Activated CD4-positive, alpha-beta memory T cell treated with anti-CD3 and anti-CD28 coated beads, Interleukin-2, amount 10 ng/mL, durations not matched to agents 7 days and 5 days (primary cell): ENCODE data around the gene RIMS4. TPM values are rescaled to one million over a fixed set of nuclear protein-coding genes. Genes with fewer than 3 reads are reported as not detected.

ENCODE experiments used
- CTCF ChIA-PET: fragments of 350-600 bp; sonication (Branson Sonifier 250); formaldehyde crosslinking; loops from one replicate; lab custom pipeline; 2021; ENCODE audit warnings: antibody characterized with exemption, inconsistent platforms; lab: Charles Lee
- POLR2A ChIA-PET: fragments of 350-600 bp; sonication (Branson Sonifier 250); formaldehyde crosslinking; loops from one replicate; lab custom pipeline; 2021; ENCODE audit warnings: antibody characterized with exemption; lab: Charles Lee
- DNase-seq: peaks from one replicate; pipeline ENCODE4 v3.0.0-alpha.2; 2020
- H3K27ac Mint-ChIP-seq: one replicate; pipeline ENCODE4 v1.8.0; 2021; ENCODE audit warnings: mild to moderate bottlenecking, mixed read lengths
- H3K27me3 Mint-ChIP-seq: one replicate; pipeline ENCODE4 v1.8.0; 2021; ENCODE audit warnings: mixed read lengths
- H3K36me3 Mint-ChIP-seq: one replicate; pipeline ENCODE4 v1.8.0; 2021; ENCODE audit warnings: low read depth, mixed read lengths
- H3K4me1 Mint-ChIP-seq: one replicate; pipeline ENCODE4 v1.8.0; 2021; ENCODE audit warnings: mixed read lengths
- H3K4me3 Mint-ChIP-seq: one replicate; pipeline ENCODE4 v1.8.0; 2021; ENCODE audit warnings: mild to moderate bottlenecking, mixed read lengths
- H3K9me3 Mint-ChIP-seq: one replicate; pipeline ENCODE4 v1.8.0; 2021; ENCODE audit warnings: mixed read lengths
- total RNA-seq, 2 experiments: library from RNA; stranded (reverse); gene quantifications; one replicate each; pipeline ENCODE4 v1.2.3, GENCODE V29; 2021

Gene RIMS4
- total RNA-seq, 2 experiments from 2014 or later: not detected

GRCh38 chr20:44802702-44803101 lies 7.6 kb downstream of the RIMS4 start:
- H3K4me3 Mint-ChIP-seq: no peak overlapping the region
- ChIA-PET POLR2A (no interaction called here), CTCF (no interaction called here)
- DNase-seq: no peak
- peaks cover 32% of the 10 kb centered on the region for H3K27me3 Mint-ChIP-seq
- H3K27ac Mint-ChIP-seq: no peak overlapping the region
- H3K9me3 Mint-ChIP-seq: no peaks in the 10 kb centered on the region
- no peaks in the 10 kb centered on the region for H3K4me1 Mint-ChIP-seq
- no peaks in the 10 kb centered on the region for H3K36me3 Mint-ChIP-seq

DNA sequence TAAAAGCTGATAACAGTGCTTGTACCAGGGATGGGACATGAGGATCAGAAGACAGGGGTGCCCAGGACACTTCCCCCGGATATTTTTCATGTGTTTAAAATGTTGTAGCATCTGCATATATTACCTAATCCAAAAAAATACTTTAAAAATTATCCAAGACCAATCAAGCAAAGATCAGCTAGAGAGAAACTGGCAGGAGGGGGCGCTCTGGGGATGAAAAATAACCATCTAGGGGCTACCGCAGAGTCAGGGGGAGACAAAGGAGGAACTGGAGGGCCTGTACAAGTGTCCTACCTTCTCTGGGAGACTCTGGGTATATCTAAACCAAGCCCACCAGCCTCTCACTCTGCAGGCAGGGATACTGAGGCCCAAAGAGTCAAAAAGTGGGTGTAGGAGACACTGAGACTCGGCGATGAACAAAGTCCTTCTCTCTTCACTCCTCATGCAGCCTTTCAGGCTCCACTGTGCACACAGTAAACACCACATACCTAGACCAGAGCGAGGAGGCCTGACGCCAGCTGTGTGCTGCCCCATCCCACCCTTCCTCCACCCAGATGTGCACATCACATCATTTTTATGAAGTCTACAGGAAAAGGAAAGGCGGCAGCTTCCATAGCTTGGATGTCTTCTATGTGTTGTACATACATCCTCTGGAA lies 9.8 kb downstream of the RIMS4 start:
- peaks cover 17% of the 10 kb centered on the region for H3K27me3 Mint-ChIP-seq
- DNase-seq: no peak
- no peaks in the 10 kb centered on the region for H3K9me3 Mint-ChIP-seq
- H3K4me1 Mint-ChIP-seq: no peaks in the 10 kb centered on the region
- ChIA-PET POLR2A (interaction anchor here (1.1 kb wide), 1 partner anchor 83 kb away, joined by 3 read pairs; no protein-coding TSS in a partner anchor), CTCF (interaction anchor here (0.8 to 1.2 kb wide), 4 partner anchors 11 to 69 kb away, joined by 3 to 4 read pairs (median 3); no protein-coding TSS in a partner anchor)
- H3K4me3 Mint-ChIP-seq: no peak overlapping the region
- H3K36me3 Mint-ChIP-seq: no peaks in the 10 kb centered on the region
- H3K27ac Mint-ChIP-seq: no peak overlapping the region

DNA sequence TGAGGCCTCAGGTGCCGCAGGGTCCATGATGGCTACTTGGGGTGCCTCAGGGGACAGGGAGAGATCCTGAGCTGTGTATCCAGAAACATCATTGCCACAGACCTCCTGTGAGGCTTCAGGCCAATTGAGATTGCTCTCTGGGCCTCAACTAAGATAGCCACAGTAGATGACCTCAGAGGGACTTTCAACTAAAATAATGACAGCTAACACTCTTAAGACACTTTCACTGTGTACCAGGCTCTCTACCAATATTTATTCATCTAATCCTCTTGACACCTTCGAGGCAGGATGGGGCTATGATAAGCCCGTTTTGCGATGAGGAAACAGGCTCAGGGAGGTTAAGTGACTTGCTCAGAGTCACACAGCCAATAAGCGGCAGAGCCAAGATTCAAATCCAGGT lies 10.7 kb downstream of the RIMS4 start:
- no peak for DNase-seq
- ChIA-PET CTCF (interaction anchor here (1.0 to 1.1 kb wide), 2 partner anchors 10 to 51 kb away, joined by 3 read pairs; no protein-coding TSS in a partner anchor), POLR2A (interaction anchor here (1.1 kb wide), 1 partner anchor 82 kb away, joined by 3 read pairs; no protein-coding TSS in a partner anchor)
- Mint-ChIP-seq H3K4me3 (no peak overlapping the region), H3K36me3 (no peaks in the 10 kb centered on the region), H3K9me3 (no peaks in the 10 kb centered on the region), H3K27me3 (peaks cover 13% of the 10 kb centered on the region), H3K4me1 (no peaks in the 10 kb centered on the region), H3K27ac (no peak overlapping the region)

DNA sequence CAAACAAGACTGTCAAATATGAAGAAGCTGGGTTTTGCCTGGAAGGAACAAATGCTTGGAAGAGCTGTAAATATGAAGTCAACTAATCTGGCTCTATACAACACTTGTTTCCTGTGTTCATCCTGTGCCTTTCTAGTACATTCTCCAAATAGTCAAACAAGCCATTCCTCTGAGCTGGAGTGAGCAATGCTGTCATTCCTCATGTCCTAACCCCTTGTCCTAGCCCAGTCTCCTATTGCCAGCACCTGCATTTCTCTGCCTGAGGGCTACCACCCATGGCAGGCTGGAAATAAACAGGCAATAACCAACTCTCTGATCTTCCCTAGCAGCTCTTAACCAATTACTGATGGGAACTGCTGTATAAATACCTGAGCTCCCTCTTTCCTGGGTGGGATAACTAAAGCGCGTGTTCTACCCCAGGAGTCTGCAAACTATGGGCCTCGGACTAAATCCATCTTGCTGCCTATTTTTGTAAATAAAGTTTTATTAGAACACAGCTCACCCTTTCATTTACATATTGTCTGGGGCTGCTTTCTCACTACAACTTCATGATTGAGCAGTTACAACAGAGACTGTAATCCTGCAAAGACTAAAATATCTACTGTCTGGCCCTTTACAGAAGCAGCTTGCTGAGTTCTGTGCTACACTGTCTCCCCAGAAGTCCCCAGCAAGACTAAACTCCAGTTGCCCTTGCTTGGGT lies 13.4 kb downstream of the RIMS4 start:
- DNase-seq: no peak
- Mint-ChIP-seq H3K27me3 (peaks cover 5% of the 10 kb centered on the region), H3K36me3 (no peaks in the 10 kb centered on the region), H3K9me3 (no peaks in the 10 kb centered on the region), H3K27ac (no peak overlapping the region), H3K4me1 (no peaks in the 10 kb centered on the region), H3K4me3 (no peak overlapping the region)
- POLR2A ChIA-PET: no interaction called here
- CTCF ChIA-PET: no interaction called here

DNA sequence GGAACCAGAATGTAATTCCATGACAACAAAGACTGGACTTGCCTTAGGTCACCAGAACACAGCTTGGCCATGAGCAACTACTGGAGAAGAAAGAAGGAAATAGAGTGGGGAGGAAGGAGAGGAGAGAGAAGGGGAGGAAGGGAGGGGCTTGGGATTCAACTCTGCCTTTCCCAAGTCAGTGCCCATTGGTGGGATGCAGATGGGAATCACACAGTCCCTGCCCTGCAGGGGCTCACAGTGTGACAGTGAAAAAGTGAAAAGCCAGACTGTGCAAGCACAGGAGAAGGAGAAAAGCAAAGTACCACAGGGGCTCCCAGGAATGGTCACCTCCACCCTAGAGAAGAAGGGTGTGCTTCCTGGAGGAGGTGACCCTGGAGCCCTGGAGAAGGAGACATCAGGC lies 14.0 kb downstream of the RIMS4 start:
- ChIA-PET CTCF (no interaction called here), POLR2A (no interaction called here)
- H3K4me3 Mint-ChIP-seq: no peak overlapping the region
- H3K27me3 Mint-ChIP-seq: peaks cover 8% of the 10 kb centered on the region
- no peaks in the 10 kb centered on the region for H3K36me3 Mint-ChIP-seq
- no peaks in the 10 kb centered on the region for H3K4me1 Mint-ChIP-seq
- DNase-seq: no peak
- no peaks in the 10 kb centered on the region for H3K9me3 Mint-ChIP-seq
- H3K27ac Mint-ChIP-seq: no peak overlapping the region

- no peaks in the 10 kb centered on the region for H3K9me3 Mint-ChIP-seq
- H3K36me3 Mint-ChIP-seq: no peaks in the 10 kb centered on the region
- no peaks in the 10 kb centered on the region for H3K4me1 Mint-ChIP-seq
- no peak overlapping the region for H3K4me3 Mint-ChIP-seq
- no peak overlapping the region for H3K27ac Mint-ChIP-seq
- peaks cover 8% of the 10 kb centered on the region for H3K27me3 Mint-ChIP-seq
- CTCF ChIA-PET: no interaction called here
- POLR2A ChIA-PET: no interaction called here
- no peak for DNase-seq
Measured at GRCh38 chr20:44795836-44796235, 14.5 kb downstream of the RIMS4 start.

- H3K27me3 Mint-ChIP-seq: peaks cover 8% of the 10 kb centered on the region
- no peak for DNase-seq
- no peaks in the 10 kb centered on the region for H3K9me3 Mint-ChIP-seq
- CTCF ChIA-PET: no interaction called here
- H3K27ac Mint-ChIP-seq: no peak overlapping the region
- H3K4me1 Mint-ChIP-seq: no peaks in the 10 kb centered on the region
- POLR2A ChIA-PET: no interaction called here
- H3K4me3 Mint-ChIP-seq: no peak overlapping the region
- H3K36me3 Mint-ChIP-seq: no peaks in the 10 kb centered on the region
Measured at GRCh38 chr20:44792796-44793195, 17.6 kb downstream of the RIMS4 start.

DNA sequence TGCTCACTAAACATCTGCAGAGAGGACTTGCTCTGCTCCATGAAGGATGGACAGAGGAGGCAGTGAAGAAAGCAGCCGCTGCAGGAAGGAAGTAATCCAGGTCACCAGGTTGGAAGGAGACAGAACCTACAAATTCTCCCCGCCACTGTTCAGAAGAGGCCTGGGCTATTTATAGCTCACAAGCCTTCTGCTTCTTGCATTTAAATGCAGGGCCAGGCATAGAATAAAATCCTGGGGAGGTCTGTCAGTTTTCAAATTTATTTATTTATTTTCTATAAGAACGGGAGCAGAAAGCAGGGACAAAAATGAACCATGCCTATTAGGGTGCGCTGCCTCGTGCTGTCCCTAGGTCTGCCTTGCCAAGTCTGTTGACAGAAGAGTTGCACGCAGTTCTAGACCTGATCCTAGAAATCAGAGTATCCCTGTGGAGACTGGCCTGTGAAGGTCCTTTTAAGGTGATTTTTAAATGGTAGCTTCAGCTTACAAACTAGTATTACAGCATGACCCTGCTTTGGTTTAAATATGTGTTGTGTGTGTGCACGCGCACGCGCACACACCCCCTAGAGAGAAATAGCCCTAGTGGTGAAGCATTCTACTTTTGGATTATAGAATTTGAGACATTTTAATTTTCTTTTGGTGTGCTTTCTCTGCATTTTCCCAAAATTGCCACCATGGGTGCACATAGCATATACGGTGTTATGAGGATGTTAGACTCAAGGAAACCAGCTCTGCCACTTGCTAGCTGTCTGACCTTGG lies 19.5 kb downstream of the RIMS4 start:
- H3K4me1 Mint-ChIP-seq: no peaks in the 10 kb centered on the region
- no peak overlapping the region for H3K4me3 Mint-ChIP-seq
- no peak for DNase-seq
- no peaks in the 10 kb centered on the region for H3K36me3 Mint-ChIP-seq
- H3K27me3 Mint-ChIP-seq: peaks cover 12% of the 10 kb centered on the region
- no peak overlapping the region for H3K27ac Mint-ChIP-seq
- POLR2A ChIA-PET: no interaction called here
- CTCF ChIA-PET: no interaction called here
- no peaks in the 10 kb centered on the region for H3K9me3 Mint-ChIP-seq

DNA sequence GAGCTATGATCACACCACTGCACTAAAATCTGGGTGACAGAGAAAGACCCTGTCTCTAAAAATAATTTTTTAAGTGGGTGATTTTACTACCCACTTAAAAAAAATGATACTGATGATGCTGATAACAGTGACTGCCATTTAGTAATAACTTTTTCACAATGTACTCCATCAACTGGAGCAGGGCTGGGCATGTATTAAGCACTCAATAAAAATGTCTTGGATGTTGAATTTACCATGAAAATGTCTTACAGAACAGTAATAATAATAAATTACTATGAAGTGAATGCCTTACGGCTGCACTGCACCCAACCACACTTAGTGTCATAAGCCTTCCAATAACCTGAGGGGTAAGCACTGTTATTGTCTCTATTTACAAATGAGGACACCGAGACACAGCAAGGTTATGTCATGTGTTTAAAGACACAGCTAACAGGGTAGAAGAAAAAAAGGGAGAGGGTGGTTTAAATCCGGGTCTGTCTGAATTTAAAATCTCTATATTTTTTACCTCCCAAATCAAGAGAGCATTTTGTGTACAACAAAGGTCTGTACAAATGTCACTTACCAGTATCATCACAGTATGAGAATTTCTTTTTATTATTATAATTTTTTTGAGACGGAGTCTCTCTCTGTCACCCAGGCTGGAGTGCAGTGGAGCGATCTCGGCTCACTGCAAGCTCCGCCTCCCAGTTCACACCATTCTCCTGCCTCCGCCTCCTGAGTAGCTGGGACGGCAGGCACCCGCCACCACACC lies 21.5 kb downstream of the RIMS4 start:
- H3K4me3 Mint-ChIP-seq: no peak overlapping the region
- peaks cover 16% of the 10 kb centered on the region for H3K27me3 Mint-ChIP-seq
- no peaks in the 10 kb centered on the region for H3K4me1 Mint-ChIP-seq
- no peak overlapping the region for H3K27ac Mint-ChIP-seq
- no peaks in the 10 kb centered on the region for H3K9me3 Mint-ChIP-seq
- DNase-seq: no peak
- POLR2A ChIA-PET: no interaction called here
- H3K36me3 Mint-ChIP-seq: no peaks in the 10 kb centered on the region
- CTCF ChIA-PET: interaction anchor here (1.3 kb wide), 1 partner anchor 11 kb away, joined by 3 read pairs; no protein-coding TSS in a partner anchor

DNA sequence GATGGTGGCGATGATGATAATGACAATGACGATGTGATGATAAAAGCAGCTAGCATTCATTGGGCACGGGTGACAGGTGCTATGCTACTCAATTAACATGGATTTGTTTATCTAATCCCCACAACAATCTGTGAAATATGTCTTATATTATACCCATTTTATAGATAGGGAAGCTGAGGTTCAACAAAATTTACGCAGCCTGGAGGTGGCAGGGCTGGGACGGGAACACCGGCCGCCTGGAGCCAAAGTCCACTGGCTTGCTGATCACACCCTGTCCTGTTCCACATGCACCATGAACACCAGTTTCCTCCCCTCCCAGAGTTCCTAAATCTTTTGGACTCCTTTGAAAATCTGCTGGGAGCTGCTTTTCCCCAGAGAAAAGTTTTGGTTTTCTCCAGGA lies 23.0 kb downstream of the RIMS4 start:
- Mint-ChIP-seq H3K27ac (no peak overlapping the region), H3K9me3 (no peaks in the 10 kb centered on the region), H3K4me3 (no peak overlapping the region), H3K27me3 (peaks cover 16% of the 10 kb centered on the region), H3K36me3 (no peaks in the 10 kb centered on the region), H3K4me1 (no peaks in the 10 kb centered on the region)
- POLR2A ChIA-PET: no interaction called here
- CTCF ChIA-PET: no interaction called here
- DNase-seq: no peak

- POLR2A ChIA-PET: no interaction called here
- no peak for DNase-seq
- Mint-ChIP-seq H3K36me3 (no peaks in the 10 kb centered on the region), H3K27me3 (peaks cover 17% of the 10 kb centered on the region), H3K27ac (no peak overlapping the region), H3K9me3 (no peaks in the 10 kb centered on the region), H3K4me3 (no peak overlapping the region), H3K4me1 (no peaks in the 10 kb centered on the region)
- CTCF ChIA-PET: interaction anchor here (0.7 kb wide), 1 partner anchor 66 kb away, joined by 3 read pairs; no protein-coding TSS in a partner anchor
Measured at GRCh38 chr20:44785768-44786167, 24.6 kb downstream of the RIMS4 start.

DNA sequence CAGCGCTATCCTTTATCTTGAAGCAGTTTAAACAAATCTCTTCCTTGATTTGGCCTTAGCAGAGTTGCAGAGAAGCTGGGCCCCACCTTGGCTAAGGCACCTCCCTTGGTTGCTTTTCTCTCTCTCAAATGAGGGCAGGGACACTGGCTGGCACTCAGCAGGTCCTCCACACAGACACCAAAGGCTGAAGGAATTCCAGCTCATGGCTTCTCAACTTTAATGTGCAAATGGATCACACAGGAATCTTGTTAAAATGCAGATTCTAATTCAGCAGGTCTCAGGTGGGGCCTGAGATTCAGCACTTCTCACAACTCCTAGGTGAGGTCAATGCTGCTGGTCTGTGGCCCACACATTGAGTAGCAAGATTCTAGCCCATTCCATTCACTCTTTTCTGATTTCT lies 25.7 kb downstream of the RIMS4 start:
- no peak overlapping the region for H3K4me3 Mint-ChIP-seq
- H3K27ac Mint-ChIP-seq: no peak overlapping the region
- no peaks in the 10 kb centered on the region for H3K9me3 Mint-ChIP-seq
- no peak for DNase-seq
- H3K4me1 Mint-ChIP-seq: no peaks in the 10 kb centered on the region
- CTCF ChIA-PET: no interaction called here
- H3K27me3 Mint-ChIP-seq: peaks cover 18% of the 10 kb centered on the region
- no peaks in the 10 kb centered on the region for H3K36me3 Mint-ChIP-seq
- POLR2A ChIA-PET: no interaction called here
